Keratinocyte (primary cell): Measurements from ENCODE around the gene F5.

Experiments
- CTCF ChIP-seq, 3 experiments: IDR thresholded peaks in 1 of 3; conservative IDR thresholded peaks in 1 of 3; optimal IDR thresholded peaks in 1 of 3; 2 replicates in 2 of 3; 3 replicates in 1 of 3; pipeline versions ENCODE3 to v1.5.1; 2011; ENCODE audit warnings: low read length in 3 of 3, mild to moderate bottlenecking in 3 of 3, moderate library complexity in 2 of 3, control low read depth in 1 of 3, inconsistent platforms in 1 of 3; ENCODE audit not compliant: insufficient read depth in 2 of 3; ENCODE audit errors: extremely low read depth in 1 of 3
- EZH2 ChIP-seq: IDR thresholded peaks from one replicate; pipeline ENCODE4 v1.6.1; 2012; ENCODE audit warnings: inconsistent platforms, mild to moderate bottlenecking, low read length, moderate library complexity

DNA sequence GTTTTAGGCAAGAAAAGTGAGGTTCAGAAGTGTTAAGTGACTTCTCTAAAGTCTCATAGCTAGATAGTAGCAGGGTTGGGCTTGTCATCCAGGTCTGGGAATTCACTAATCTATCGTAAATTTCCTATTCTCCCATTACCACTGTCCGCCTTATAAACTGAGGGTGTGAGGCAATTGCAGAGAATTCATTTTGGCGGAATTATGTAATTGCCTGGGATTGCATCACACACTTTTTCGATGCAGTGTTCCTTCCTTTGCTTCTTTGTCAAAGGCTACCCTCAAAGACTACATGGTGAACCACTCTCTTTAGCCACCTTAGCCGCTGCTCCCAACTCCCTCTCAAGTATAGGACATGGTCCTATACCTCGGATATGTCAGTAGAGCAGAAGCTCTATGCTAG is 24.6 kb upstream of the F5 start:
- TF ChIP-seq CTCF (optimal IDR thresholded peaks at IDR 0.05 in 1 of 3, IDR thresholded peaks at IDR 0.05 in 1 of 3, conservative IDR thresholded peaks at IDR 0.05 in 1 of 3; ENCODE audit: extremely low read depth in 1 of 3, insufficient read depth in 2 of 3, low read length in 3 of 3), result no peak
- no peak for TF ChIP-seq EZH2
